Vagina (tissue), 2 donors: ENCODE measurements around the gene PPFIA4.

Source experiments
- POLR2A ChIP-seq, 2 donors: fragments of 450-650 bp; IDR thresholded peaks; one replicate each; pipeline ENCODE4 v1.6.1; 2017; ENCODE audit warnings: antibody characterized with exemption in 2 of 2, mild to moderate bottlenecking in 2 of 2, moderate library complexity in 2 of 2
- POLR2AphosphoS5 ChIP-seq, 2 donors: sonication (generic); formaldehyde crosslinking; IDR thresholded peaks; one replicate each; pipeline ENCODE4 v1.9.0; 2017; ENCODE audit warnings: antibody characterized with exemption in 2 of 2, mild to moderate bottlenecking in 2 of 2, low read depth in 1 of 2; ENCODE audit not compliant: insufficient read depth in 1 of 2
- TF ChIP-seq, protein P1 (sequence below), 3 experiments: fragments of 450-650 bp in 2 of 3; fragments of 200-600 bp in 1 of 3; sonication (generic) in 1 of 3; IDR thresholded peaks; one replicate each; pipeline ENCODE4 v1.5.1; 2017 to 2019; ENCODE audit warnings: antibody characterized with exemption in 3 of 3, mild to moderate bottlenecking in 2 of 3, moderate library complexity in 2 of 3

DNA sequence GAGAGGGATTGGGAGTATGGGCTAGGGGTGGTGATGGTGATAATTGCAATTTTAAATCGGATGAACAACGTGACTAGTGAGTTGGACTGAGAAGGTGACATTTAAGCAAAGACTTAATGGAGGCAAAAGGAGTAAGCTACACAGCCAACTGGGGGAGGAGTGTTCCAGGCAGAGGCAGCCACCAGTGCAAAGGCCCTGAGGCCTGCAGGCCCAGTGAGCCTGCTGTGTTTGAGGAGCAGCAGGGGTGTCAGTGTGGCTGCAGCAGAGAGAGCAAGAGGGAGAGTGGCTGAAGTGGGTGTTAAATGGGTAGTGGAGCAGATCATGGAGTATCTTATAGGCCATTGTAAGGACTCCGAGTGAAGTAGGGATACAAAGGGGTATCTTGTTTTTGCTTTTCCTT, 40.7 kb downstream of the PPFIA4 start:
- TF ChIP-seq, protein P1, sequence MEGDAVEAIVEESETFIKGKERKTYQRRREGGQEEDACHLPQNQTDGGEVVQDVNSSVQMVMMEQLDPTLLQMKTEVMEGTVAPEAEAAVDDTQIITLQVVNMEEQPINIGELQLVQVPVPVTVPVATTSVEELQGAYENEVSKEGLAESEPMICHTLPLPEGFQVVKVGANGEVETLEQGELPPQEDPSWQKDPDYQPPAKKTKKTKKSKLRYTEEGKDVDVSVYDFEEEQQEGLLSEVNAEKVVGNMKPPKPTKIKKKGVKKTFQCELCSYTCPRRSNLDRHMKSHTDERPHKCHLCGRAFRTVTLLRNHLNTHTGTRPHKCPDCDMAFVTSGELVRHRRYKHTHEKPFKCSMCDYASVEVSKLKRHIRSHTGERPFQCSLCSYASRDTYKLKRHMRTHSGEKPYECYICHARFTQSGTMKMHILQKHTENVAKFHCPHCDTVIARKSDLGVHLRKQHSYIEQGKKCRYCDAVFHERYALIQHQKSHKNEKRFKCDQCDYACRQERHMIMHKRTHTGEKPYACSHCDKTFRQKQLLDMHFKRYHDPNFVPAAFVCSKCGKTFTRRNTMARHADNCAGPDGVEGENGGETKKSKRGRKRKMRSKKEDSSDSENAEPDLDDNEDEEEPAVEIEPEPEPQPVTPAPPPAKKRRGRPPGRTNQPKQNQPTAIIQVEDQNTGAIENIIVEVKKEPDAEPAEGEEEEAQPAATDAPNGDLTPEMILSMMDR (IDR thresholded peaks at IDR 0.05): no peak
- TF ChIP-seq POLR2AphosphoS5 (IDR thresholded peaks at IDR 0.05; ENCODE audit: insufficient read depth in 1 of 2, low read depth in 1 of 2) (no peak), POLR2A (IDR thresholded peaks at IDR 0.05) (no peak)
